C4-2B (cell line): ENCODE data around the gene DIABLO.

Experiments used
- H3K27ac ChIP-seq: fragments of 450-650 bp; 2 replicates; pipeline ENCODE4 v1.5.1; 2017
- ZFX ChIP-seq: fragments of 450-650 bp; IDR thresholded peaks from 2 replicates; pipeline ENCODE4 v1.6.1; 2017
- TF ChIP-seq, protein P1 (sequence below): fragments of 450-650 bp; conservative IDR thresholded peaks from 2 replicates; pipeline ENCODE4 v1.5.1; 2017; ENCODE audit warnings: mild to moderate bottlenecking

Gene DIABLO

DNA sequence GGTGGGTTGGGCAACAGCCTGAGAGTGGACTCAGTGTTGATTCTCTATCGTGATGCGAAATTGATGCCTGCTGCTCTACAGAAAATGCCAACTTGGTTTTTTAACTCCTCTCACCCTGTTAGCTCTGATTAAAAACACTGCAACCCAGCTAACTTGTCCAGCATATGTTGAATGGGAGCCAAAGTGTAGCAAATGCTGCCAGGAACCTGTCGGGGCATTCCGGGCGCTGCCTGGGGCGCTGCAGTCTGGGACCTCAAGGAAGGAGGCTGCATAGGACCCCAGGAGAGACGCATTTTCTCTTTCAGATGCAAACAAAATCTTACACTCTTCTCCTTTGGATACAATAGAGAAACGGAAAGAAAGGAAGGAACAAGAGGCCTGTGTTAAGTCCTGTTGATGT, 18.5 kb downstream of the DIABLO start:
- H3K27ac ChIP-seq = no peak overlapping the region
- TF ChIP-seq ZFX = no peak
- TF ChIP-seq, protein P1, sequence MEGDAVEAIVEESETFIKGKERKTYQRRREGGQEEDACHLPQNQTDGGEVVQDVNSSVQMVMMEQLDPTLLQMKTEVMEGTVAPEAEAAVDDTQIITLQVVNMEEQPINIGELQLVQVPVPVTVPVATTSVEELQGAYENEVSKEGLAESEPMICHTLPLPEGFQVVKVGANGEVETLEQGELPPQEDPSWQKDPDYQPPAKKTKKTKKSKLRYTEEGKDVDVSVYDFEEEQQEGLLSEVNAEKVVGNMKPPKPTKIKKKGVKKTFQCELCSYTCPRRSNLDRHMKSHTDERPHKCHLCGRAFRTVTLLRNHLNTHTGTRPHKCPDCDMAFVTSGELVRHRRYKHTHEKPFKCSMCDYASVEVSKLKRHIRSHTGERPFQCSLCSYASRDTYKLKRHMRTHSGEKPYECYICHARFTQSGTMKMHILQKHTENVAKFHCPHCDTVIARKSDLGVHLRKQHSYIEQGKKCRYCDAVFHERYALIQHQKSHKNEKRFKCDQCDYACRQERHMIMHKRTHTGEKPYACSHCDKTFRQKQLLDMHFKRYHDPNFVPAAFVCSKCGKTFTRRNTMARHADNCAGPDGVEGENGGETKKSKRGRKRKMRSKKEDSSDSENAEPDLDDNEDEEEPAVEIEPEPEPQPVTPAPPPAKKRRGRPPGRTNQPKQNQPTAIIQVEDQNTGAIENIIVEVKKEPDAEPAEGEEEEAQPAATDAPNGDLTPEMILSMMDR = no peak

DNA sequence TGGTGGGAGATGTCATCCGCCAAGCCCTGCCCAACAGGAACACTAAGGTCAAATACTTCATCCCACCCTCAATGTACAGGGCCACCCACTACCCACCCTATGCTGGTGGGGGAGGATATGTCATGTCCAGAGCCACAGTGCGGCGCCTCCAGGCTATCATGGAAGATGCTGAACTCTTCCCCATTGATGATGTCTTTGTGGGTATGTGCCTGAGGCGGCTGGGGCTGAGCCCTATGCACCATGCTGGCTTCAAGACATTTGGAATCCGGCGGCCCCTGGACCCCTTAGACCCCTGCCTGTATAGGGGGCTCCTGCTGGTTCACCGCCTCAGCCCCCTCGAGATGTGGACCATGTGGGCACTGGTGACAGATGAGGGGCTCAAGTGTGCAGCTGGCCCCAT, 18.9 kb downstream of the DIABLO start:
- H3K27ac ChIP-seq = no peak overlapping the region
- TF ChIP-seq, protein P1 = no peak

DNA sequence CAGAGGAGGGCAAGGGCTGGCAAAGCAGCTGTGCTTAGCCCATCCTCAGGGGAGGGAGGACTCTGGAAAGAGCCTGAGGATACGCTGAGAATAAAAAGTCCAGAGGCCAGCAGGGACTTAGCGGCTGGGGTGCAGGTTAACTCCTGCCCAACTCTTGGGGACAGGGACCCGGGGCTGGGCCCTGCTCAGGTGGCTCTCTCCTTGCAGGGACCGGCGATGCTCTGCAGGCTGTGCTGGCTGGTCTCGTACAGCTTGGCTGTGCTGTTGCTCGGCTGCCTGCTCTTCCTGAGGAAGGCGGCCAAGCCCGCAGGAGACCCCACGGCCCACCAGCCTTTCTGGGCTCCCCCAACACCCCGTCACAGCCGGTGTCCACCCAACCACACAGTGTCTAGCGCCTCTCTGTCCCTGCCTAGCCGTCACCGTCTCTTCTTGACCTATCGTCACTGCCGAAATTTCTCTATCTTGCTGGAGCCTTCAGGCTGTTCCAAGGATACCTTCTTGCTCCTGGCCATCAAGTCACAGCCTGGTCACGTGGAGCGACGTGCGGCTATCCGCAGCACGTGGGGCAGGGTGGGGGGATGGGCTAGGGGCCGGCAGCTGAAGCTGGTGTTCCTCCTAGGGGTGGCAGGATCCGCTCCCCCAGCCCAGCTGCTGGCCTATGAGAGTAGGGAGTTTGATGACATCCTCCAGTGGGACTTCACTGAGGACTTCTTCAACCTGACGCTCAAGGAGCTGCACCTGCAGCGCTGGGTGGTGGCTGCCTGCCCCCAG, 19.6 kb downstream of the DIABLO start:
- no peak overlapping the region for H3K27ac ChIP-seq
- no peak for TF ChIP-seq ZFX
- TF ChIP-seq, protein P1 = no peak

DNA sequence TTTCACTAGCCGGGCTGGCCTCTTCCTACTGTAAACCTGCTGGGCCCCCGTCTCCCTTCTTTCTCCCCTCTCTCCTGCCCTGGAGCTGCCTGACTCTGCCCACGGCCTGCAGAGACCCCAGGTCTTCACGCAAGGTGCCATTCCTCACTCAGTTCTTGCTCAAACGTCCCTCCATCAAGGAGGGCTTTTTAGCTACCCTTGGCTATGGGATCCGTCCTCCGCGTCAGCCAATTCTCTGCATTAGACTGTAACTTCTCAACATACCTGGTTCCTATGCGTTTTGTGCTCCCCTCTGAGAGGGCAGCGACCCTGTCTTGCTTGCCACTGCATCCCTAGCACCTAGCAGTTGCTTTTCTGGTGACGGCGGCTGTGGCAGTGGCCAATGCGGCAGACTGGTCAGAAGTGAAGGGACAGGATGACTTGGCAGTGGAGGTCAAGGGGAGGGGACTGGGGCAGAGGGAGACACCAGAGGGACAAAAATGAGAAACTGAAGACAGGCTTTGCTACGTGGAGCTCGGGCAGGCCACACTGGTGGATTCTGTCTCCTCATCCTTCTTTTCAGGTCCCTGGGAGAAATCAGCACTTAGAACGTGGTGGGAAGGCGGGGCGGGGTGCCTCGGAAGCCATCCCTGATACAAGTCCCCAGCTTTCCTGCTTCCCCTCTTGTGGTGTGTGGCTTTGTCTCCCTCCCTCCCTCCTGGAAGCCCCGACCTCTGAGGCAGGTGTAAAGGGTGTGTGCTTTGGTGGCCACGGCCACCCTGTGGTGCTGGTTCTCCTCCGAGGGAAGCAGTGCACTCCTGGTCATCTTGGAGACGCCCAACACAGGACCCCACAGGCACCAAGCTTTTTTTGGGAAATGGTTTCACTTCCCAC, 20.6 kb downstream of the DIABLO start:
- no peak overlapping the region for H3K27ac ChIP-seq
- TF ChIP-seq, protein P1 = no peak
- TF ChIP-seq ZFX = no peak

DNA sequence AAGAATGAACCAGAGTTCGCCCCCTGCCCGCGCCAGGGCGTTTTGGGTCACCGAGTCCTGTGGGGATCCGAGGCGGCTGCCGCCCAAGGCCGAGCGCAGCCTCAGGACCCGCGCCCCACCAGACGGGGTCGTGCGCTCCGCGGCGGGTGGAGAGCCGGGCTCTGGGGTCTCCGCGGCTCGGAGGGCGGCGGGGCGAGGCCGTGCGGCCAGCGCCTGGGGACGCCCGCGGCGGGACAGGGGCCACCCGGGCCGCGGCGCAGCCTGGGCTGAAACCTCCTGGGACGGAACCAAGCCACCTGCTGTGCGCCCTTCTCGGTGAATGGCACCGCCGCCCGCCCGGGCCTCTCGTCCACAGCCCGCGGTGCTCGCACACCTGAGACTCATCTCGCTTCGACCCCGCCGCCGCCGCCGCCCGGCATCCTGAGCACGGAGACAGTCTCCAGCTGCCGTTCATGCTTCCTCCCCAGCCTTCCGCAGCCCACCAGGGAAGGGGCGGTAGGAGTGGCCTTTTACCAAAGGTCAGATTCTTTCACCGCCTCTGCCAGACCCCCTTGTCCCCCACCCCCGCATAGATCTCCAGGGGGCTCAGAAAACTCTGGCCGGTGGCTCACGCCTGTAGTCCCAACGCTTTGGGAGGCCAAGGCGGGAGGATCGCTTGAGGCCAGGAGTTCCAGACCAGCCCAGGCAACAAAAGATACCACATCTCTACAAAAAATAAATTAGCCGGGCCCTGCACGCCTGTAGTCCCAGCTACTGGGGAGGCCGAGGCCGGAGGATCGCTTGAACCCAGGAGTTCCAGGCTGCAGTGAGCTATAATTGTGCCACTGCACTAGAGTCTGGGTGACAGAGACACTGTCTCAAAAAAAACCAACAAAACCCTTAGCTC, 21.4 kb downstream of the DIABLO start:
- TF ChIP-seq, protein P1 = no peak
- no peak for TF ChIP-seq ZFX
- peak overlapping the region; percentile 66 for H3K27ac ChIP-seq

DNA sequence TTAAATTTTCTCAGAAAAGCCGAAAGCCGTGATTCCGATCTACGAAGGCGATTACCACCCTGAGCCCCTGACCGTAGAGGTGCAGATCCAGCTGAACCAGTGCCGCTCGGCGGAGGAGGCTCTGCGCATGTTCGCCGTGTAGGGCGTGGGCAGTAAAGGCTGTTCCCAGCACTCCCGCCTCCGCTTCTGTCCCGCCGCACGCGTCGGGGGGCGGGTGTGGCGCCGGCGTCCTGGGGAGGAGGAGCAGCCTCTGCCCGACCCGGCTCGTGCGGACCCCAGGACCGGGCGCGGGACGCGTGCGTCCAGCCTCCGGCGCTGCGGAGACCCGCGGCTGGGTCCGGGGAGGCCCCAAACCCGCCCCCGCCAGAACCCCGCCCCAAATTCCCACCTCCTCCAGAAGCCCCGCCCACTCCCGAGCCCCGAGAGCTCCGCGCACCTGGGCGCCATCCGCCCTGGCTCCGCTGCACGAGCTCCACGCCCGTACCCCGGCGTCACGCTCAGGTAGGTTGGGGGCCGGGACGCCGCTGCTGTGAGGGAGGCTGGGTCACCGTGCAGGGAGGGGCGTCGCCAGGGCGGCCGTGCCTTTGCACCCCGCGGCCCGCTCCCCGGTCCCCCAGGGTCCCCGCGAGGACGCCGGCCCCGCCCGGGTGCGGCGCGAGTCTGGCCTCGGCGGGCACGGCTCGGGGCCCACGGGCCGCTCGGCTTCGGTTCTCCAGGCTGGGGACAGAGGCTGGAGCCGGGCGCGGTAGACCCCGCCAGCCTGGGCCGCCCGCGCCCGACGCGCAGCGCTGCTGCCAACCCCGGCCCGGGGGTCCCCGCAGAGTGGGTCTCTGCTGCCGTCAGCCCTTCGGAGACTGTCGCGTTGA, 22.3 kb downstream of the DIABLO start, which contains the start of gene B3GNT4:
TSS of gene B3GNT4 (plus strand) at position 409 of the 866 bp plus-strand sequence. CDS start 910 bp downstream, outside the sequence.
- TF ChIP-seq, protein P1 = no peak
- TF ChIP-seq ZFX = 0 out of 2 replicates have a peak, but pooled peaks have one; percentile 27
- H3K27ac ChIP-seq = peak within 1 kb of the TSS; percentile 66

DNA sequence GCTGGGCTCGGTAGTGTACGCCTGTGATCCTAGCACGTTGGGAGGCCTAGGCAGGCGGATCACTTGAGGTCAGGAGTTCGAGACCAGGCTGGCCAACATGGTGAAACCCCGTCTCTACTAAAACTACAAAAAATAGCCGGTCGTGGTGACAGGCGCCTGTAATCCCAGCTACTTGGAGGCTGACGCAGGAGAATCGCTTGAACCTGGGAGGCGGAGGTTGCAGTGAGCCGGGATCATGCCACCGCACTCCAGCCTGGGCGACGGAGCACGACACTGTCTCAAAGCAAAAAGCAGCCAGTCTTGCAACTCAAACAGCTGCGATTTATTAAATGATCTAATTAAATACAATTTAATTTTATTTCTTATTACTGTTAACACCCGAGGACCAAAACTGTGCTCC, 23.0 kb downstream of the DIABLO start:
- peak overlapping the region; percentile 66 for H3K27ac ChIP-seq
